ENCODE results near the gene NUP85. TPM values are rescaled to one million over a fixed set of nuclear protein-coding genes. Genes with fewer than 3 reads are reported as not detected.
A peak's percentile ranks its signal among the peaks of the same experiment; 100 is the strongest.

The NUP85 gene
- total RNA-seq, 1 experiment from 2014 or later = 141 TPM

DNA sequence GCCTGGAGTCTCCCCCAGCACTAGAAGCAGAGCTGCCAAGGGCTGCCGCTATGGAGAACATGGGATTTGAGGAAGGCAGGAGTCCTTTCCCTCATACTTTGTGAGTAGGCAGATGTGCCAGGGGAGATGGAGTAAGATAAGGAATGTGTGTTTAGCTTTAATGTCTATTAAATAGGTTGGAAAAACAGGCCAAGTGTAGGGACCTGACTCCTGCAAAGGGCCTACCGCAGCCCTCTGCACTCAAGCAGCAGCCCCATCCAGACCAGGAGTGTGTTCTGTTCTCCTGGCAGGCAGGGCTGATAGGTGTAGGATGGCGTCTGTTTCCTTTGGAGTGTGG, 67.3 kb downstream of the NUP85 start:
- in situ Hi-C loops (cut with HindIII; ENCODE audit: low pct_unique_long_range_greater_than_20kb, low sequenced_read_pairs) = no loop called here
- H3K4me3 ChIP-seq (ENCODE audit: low read depth in 2 of 2, low read length in 2 of 2) = no peak overlapping the region

DNA sequence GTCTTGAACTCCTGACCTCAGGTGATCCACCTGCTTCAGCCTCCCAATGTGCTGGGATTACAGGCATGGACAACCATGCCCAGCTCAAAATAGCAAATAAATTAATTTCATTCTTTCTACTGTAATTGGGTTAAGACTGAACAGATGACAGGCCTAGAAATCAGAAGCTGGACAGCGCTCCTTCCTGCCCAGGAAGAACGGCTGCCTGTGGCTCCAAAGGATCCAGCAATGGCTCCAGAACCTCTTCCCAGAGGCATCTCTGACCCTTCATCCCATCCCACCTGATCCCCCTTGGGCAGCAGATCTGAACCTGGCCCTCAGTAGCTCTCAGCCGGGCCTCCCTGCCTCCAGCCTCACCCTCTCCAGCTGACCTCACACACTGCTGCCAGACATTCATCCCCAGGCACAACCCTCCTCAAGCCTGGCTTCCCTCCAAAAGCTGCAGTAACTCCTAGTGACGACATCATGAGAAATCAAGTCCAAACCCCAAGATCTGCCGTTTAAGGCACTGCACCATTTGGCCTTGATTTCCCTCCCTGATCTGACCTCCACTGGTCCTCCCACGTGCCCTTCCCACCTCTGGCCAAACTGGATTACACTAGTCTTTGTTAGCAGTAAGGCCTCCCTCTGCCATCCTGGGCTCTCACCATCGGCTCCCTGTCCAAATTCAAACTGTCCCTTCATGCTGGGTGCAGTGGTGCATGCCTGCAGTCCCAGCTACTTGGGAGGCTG, 68.7 kb downstream of the NUP85 start:
- Histone ChIP-seq H3K27ac (ENCODE audit: low read length) (no peak overlapping the region), H3K9me3 (ENCODE audit: control insufficient read depth, insufficient read depth, low read depth, low read length) (no peaks in the 10 kb centered on the region), H3K4me1 (ENCODE audit: control insufficient read depth, insufficient read depth, low read length) (peaks cover 19% of the 10 kb centered on the region), H3K4me3 (ENCODE audit: low read depth in 2 of 2, low read length in 2 of 2) (no peak overlapping the region), H3K36me3 (ENCODE audit: control insufficient read depth, insufficient read depth, low read length) (no peaks in the 10 kb centered on the region), H3K27me3 (ENCODE audit: control insufficient read depth, insufficient read depth, low read length) (no peaks in the 10 kb centered on the region)
- POLR2A ChIA-PET = no interaction called here
- no TSS peak for BruUV-seq (replicated peaks)
- TF ChIP-seq POLR2AphosphoS5 (IDR thresholded peaks at IDR 0.05; ENCODE audit: low read depth, low read length) = 0 out of 2 replicates have a peak, but pooled peaks have one; percentile 5
- TF ChIP-seq, protein P1, sequence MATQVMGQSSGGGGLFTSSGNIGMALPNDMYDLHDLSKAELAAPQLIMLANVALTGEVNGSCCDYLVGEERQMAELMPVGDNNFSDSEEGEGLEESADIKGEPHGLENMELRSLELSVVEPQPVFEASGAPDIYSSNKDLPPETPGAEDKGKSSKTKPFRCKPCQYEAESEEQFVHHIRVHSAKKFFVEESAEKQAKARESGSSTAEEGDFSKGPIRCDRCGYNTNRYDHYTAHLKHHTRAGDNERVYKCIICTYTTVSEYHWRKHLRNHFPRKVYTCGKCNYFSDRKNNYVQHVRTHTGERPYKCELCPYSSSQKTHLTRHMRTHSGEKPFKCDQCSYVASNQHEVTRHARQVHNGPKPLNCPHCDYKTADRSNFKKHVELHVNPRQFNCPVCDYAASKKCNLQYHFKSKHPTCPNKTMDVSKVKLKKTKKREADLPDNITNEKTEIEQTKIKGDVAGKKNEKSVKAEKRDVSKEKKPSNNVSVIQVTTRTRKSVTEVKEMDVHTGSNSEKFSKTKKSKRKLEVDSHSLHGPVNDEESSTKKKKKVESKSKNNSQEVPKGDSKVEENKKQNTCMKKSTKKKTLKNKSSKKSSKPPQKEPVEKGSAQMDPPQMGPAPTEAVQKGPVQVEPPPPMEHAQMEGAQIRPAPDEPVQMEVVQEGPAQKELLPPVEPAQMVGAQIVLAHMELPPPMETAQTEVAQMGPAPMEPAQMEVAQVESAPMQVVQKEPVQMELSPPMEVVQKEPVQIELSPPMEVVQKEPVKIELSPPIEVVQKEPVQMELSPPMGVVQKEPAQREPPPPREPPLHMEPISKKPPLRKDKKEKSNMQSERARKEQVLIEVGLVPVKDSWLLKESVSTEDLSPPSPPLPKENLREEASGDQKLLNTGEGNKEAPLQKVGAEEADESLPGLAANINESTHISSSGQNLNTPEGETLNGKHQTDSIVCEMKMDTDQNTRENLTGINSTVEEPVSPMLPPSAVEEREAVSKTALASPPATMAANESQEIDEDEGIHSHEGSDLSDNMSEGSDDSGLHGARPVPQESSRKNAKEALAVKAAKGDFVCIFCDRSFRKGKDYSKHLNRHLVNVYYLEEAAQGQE (IDR thresholded peaks at IDR 0.05; ENCODE audit: insufficient read depth in 1 of 2, low read depth in 2 of 2, low read length in 1 of 2) = peak in 1 of 2 experiments; percentile 75; a peak in 3 of 4 replicates
- TF ChIP-seq, protein P2, sequence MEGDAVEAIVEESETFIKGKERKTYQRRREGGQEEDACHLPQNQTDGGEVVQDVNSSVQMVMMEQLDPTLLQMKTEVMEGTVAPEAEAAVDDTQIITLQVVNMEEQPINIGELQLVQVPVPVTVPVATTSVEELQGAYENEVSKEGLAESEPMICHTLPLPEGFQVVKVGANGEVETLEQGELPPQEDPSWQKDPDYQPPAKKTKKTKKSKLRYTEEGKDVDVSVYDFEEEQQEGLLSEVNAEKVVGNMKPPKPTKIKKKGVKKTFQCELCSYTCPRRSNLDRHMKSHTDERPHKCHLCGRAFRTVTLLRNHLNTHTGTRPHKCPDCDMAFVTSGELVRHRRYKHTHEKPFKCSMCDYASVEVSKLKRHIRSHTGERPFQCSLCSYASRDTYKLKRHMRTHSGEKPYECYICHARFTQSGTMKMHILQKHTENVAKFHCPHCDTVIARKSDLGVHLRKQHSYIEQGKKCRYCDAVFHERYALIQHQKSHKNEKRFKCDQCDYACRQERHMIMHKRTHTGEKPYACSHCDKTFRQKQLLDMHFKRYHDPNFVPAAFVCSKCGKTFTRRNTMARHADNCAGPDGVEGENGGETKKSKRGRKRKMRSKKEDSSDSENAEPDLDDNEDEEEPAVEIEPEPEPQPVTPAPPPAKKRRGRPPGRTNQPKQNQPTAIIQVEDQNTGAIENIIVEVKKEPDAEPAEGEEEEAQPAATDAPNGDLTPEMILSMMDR (IDR thresholded peaks at IDR 0.05) = no peak
- ATAC-seq (no peak), DNase-seq (ENCODE audit: low read depth, low spot score) (no peak)
- in situ Hi-C loops (cut with HindIII; ENCODE audit: low pct_unique_long_range_greater_than_20kb, low sequenced_read_pairs) = no loop called here
- intact Hi-C loops (cut with micrococcal nuclease; ENCODE audit: unreplicated experiment) = no loop called here
- CTCF ChIA-PET = interaction anchor here (0.6 kb wide), 1 partner anchor 133 kb away, joined by 7 read pairs; no protein-coding TSS in a partner anchor

More for the DNA sequence above, 67.3 kb downstream of the NUP85 start:
- H3K9me3 ChIP-seq (ENCODE audit: control insufficient read depth, insufficient read depth, low read depth, low read length) = no peaks in the 10 kb centered on the region
- ATAC-seq (no peak), DNase-seq (ENCODE audit: low read depth, low spot score) (no peak)
- CTCF ChIA-PET = no interaction called here
- no peaks in the 10 kb centered on the region for H3K27me3 ChIP-seq (ENCODE audit: control insufficient read depth, insufficient read depth, low read length)
- no peaks in the 10 kb centered on the region for H3K36me3 ChIP-seq (ENCODE audit: control insufficient read depth, insufficient read depth, low read length)
- TF ChIP-seq TCF7L2 (IDR thresholded peaks at IDR 0.05; ENCODE audit: low read depth, low read length) = no peak
- TF ChIP-seq, protein P1 (IDR thresholded peaks at IDR 0.05; ENCODE audit: insufficient read depth in 1 of 2, low read depth in 2 of 2, low read length in 1 of 2) = no peak
- TF ChIP-seq, protein P2 (IDR thresholded peaks at IDR 0.05) = no peak
- TF ChIP-seq POLR2AphosphoS5 (IDR thresholded peaks at IDR 0.05; ENCODE audit: low read depth, low read length) = no peak
- no peak for TF ChIP-seq SIN3A (IDR thresholded peaks at IDR 0.05; ENCODE audit: borderline replicate concordance, insufficient read depth, low read depth, low read length)
- BruUV-seq (replicated peaks) = no TSS peak
- intact Hi-C loops (cut with micrococcal nuclease; ENCODE audit: unreplicated experiment) = no loop called here
- peaks cover 27% of the 10 kb centered on the region for H3K4me1 ChIP-seq (ENCODE audit: control insufficient read depth, insufficient read depth, low read length)
- POLR2A ChIA-PET = no interaction called here
- H3K27ac ChIP-seq (ENCODE audit: low read length) = no peak overlapping the region
